GM21825 (cell line): Measurements from ENCODE around the gene COQ4.
A peak's percentile ranks its signal among the peaks of the same experiment; 100 is the strongest.
"Not testable (repeated sequence)": the region's sequence is repeated elsewhere in the genome, so short reads cannot be mapped to it uniquely, and the experiment has no call there.

Experiments used
- ATAC-seq: cut with Tn5 transposase; IDR thresholded peaks from one replicate; pipeline ENCODE4 v1.9.1; 2021; ENCODE audit warnings: mild to moderate bottlenecking, moderate library complexity; ENCODE audit not compliant: unreplicated experiment

The COQ4 gene

DNA sequence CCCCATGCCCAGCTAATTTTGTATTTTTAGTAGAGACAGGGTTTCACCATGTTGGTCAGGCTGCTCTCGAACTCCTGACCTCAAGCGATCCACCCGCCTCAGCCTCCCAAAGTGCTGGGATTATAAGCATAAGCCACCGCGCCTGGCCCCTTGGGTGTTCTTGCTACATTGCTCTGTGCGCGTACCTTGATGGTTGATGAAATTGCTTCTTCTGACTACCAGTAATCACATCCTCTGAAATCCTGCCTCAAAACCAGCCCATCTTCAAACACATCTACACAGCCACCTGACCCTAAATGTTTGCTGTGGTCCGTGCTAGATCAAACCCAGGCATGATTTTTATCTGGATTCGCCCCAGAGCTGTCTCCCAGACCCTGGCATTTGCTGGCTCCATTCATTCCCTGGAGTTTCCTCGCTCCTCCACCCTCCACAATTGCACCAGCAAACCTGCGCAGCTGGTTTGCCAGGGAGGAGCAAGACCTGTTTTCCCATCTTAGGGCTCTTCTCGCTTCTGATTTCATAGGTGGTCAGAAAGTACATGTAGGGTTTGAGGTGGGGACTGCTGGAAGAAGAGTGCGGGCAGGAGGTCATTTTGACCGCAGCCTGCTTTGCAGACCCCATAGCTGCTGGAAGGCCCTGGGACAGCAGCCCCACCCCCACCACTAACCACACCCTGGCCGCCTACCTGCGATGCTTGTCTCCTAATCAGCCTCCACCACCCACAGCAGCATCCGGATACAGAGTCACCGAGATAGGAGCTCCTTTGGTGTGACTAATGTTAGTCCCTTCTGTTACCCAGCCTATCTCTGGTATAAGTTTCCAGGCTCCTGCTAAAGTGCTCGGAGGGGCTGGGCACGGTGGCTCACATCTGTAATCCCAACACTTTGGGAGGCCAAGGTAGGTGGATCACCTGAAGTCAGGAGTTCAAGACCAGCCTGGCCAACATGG lies 23.8 kb upstream of the COQ4 start:
- ATAC-seq, result no peak

DNA sequence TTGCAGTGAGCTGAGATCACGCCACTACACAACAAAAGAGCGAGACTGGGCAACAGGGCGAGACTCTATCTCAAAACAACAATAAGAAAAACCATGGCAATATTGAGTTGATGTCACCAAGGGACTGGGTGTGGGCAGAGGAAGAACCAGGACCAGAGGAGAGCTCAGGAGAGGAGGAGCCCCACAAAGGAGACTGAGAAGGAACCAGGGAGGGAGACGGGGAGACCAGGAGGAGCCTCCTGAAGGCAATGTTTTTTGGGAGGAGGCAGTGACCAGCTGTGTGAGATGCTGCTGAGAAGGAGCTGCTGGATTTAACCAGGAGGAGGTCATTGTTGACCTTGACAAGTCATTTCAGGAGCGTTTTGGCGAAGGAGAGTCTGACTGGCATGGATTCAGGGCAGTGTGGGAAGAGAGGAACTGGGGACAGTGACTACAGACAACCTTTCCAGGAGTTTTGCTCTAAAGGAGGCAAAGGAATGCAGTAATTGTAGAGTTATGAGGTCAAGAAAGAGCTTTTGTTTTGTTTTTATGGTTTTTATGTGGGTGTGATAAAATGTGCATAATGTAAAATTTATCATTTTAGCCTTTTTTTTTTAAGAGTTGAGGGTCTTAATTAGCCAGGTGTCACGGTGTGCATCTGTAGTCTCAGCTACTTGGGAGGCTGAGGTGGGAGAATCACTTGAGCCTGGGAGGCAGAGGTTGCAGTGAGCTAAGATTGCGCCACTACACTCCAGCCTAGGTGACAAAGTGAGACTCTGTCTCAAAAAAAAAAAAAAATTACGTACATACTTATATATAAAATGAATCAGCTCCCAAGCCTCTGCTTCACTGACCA lies 18.3 kb upstream of the COQ4 start:
- no peak for ATAC-seq

DNA sequence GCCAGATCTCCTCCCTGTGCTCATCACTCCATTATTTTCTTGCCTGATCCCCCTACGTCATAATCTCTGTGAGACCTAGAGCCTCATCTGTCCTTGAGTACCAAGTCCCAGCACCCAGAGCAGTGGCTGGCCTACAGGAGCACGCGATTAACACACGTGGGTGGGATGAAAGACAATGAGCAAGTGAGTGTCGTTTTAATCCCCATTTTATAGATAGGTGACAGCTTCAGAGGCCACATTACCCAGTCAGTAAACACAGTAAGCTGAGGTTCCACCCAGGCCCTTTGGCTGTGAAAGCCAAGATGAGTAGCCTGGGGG lies 17.7 kb upstream of the COQ4 start:
- no peak for ATAC-seq

DNA sequence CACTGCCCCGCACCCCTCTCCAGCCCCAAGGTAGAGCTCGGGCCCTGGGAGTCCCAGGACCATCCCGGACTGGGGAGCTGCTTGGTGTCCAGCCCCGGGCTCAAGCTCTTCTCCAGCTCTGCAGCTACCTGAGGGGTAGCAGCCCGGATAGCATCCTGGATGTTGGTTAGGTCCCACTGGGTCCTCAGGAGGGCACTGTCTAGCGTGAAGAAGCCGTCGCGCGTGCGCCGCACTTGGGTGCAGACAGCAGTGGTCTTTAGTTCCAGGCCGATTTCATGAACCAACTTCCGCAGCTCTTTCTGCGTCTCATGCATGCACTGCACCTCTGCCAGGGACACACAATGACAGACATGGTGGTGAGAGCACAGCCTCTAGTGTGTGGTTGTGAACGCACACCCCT lies 13.1 kb upstream of the COQ4 start:
- ATAC-seq, result no peak

DNA sequence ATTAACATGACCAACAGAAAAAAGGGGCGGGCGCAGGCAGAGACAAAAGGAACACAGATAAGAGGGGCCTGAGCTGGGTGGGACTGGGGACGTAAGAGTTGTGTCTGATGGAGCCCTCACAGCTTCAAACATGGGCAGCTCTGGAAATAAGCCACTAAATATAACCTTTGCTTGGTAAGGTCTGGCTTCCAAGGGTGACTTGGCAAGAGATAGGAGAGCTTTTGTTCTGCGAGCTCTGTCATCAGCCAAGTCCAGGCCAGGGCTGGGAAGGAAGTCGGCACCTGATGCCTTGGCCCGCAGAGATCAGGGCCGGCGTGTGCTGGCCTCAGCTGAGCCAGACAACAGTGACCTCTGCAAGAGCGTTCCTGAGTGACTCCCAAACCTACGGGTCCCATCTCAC lies 12.2 kb upstream of the COQ4 start:
- ATAC-seq, result no peak

DNA sequence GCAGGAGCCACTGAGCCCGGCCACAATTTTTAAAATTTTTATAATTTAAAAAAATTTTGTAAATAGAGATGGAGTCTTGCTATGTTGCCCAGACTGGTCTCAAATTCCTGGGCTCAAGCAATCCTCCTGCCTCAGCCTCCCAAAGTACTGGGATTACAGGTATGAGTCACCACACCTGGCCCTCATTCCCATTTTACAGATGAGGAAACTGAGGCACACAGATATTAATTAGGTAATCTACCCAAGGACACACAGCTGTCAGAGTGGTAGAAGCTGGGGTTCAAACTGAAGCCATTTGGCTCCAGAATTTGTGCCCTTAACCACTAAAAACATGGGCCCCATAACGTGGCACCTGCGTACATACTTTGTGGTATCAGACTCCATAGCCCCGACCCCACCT lies 7.9 kb upstream of the COQ4 start:
- ATAC-seq, result no peak

DNA sequence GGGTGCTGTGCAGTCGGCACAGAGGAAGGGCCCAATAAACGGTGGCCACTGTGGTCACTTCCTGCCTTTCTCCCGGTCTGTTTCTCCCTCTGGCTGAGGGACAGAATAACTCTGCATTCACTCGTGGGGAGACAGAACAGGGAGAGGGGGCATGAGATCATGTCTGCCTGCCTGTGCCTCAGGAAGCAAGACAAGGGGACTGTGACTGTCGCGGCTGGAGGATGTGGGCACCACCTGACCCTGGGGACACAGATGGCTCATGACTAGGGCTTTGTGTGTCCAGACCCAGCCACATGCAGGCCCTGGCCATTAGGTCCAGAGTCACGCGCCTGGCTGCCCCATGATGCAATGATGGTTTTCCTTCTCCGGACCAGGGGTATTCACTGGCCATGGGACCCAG lies 6.2 kb upstream of the COQ4 start:
- ATAC-seq, result no peak

DNA sequence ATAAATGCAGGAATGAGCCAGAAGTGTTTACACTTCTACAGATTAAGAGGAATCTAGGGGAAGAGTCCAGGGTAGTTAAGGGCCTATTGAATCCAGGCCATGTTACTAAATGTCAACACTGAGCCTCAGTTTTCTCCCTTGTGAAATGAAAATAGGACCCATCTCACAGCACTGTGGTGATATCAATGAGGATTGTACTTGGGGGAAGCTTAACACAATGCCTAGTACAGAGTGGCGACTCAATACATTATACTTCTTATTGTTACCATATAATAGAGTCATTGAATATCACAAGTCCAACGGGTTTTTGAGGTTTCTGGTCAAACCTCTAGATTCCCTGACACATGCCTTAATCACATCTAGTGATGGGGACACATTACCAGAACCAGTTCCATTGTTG lies 5.0 kb upstream of the COQ4 start:
- ATAC-seq, result no peak

DNA sequence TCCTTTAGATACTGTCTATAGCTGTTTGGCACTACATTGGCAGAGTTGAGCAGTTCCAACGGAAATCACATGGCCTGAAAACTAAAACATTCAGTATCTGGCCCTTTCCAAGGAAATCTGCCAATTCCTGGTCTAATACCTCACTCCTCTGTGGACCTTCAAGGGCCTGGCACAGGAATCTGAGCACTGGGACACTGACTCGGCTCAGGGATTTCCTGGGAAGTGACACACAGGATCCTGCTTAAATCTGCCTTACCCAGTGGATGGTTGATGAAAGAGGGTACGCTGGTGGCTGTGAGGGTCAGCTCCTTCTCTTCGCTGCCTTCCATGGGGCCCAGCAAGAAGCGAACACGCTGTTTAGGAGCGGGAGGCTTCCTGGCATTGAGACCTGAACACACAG lies 1.3 kb upstream of the COQ4 start:
- ATAC-seq, result no peak

DNA sequence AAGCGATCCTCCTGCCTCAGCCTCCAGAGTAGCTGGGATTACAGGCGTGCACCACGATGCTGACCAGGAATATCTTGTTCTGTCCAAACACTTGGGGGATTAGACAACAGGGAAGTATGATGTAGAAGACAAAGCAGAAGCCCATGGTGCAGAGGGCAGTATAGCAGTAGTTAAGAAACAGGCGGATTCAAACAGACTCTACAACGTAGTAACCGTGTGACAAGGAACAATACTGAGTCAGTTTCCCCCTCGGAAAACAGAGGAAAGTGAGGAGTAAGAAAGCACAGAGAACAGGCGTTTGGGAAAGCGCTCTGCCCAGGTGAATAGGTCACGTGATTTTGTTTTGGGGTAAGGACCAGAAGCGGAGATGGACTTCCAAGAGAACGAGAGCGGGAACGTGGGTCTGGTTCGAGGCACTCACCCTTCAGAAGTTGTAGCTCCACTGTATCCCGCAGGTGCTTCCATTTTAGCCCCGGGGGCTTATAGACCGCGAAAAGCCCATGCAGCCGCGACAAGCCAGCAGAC lies 698 bp upstream of the COQ4 start:
- ATAC-seq, result peak; percentile 19

DNA sequence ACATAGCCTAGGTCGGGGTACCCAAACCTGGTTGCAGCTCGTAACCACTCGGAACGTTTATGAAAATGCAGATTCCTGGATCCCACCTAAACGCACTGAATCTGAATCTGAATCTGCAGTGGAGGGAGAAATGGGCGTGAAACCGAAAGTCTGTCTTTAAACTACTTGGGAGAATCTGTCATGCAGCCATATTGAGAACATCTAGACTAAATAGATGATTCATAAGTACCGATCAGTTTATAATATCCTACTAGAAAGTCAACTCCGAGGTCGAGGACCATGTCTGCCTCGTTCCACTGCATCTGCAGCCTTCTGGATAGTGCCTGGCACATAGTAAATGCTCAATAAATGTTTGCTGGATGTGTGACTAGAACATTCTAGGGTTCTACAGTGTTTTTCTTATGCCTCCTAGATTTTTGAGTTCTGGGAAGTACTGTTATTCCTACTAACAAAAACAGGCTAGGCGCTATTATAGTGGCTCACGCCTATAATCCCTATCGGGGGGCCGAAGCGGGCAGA lies 632 bp downstream of the COQ4 start:
- peak; percentile 5 for ATAC-seq

DNA sequence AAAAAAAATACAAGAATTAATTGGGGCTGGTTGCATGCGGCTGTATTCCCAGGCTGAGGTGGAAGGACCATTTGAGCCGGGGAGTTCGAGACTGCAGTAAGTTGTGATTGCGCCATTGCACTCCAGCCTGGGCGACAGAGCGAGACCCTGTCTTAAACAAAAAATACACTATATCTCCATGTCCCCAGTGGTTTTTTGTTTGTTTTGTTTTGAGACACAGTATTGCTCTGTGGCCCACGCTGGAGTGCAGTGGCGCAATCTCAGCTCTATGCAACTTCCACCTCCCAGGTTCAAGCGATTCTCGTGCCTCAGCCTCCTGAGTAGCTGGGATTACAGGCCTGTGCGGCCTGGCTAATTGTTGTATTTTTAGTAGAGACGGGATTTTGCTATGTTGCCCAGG lies 1.2 kb downstream of the COQ4 start:
- no peak for ATAC-seq

DNA sequence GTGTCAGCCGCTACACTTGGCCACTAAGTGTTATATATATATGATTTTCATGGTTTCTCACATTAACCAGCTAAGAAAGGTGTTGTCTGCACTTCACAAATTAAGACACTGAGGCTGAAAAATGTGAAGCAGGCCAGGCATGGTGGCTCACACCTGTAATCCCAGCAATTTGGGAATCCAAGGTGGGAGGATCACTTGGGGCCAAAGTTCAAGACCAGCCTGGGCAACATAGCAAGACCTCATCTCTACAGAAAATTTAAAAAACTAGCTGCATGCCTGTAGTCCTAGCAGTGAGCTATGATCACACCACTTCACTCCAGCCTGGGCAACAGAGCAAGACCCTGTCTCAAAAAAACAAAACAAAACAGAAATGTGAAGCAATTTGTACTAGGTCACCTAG lies 1.8 kb downstream of the COQ4 start:
- ATAC-seq, result no peak

DNA sequence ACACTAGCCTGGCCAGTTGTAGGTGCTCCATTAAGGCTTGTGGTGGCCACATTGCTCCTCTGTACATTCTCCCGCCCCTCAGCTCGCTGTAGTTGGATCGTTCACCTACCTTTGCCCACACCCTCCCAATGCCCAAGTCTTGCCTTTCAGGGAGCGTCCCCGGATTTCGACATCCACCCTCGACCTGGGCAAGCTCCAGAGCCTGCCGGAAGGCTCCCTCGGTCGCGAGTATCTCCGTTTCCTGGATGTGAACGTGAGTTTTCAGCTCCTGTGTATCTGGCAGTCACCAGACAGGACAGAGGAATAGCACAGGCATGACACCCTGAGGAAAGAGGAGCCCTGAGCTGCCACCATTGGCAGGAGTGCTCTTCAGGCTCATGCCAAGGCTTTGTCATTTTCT lies 3.0 kb downstream of the COQ4 start:
- ATAC-seq, result no peak

DNA sequence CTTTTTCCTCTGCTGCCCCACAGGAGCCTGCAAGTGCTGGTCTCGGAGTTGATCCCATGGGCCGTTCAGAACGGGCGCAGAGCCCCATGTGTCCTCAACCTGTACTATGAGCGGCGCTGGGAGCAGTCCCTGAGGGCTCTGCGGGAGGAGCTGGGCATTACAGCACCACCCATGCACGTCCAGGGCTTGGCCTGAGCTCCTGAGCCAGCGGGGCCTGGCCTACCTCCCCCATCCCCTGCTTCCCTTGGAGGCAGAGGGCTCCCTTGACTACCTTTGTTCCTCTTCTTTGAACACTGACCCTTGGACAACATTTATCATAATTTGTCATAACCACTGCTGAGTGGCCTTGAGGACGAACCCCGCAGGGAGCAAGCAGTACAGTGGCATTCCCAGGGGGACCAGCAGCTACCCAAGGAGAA lies 10.8 kb downstream of the COQ4 start:
- ATAC-seq, result no peak

DNA sequence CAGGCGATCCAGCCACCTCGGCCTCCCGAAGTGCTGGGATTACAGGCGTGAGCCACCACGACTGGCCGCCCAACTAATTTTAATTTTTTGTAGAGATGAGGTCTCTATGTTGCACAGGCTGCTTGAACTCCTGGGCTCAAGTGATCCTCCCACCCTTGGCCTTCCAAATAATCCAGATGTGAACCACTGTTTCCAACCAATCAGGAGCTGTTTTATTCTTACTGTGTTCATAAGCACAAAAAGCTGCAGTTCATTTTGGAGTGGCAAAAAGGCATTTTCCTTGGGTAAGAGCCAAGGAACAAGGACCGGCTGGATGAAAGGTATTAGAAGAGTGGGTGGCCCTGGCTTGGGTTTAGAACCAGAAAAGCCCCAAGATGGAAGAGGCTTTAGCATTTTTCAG lies 12.5 kb downstream of the COQ4 start:
- no peak for ATAC-seq

DNA sequence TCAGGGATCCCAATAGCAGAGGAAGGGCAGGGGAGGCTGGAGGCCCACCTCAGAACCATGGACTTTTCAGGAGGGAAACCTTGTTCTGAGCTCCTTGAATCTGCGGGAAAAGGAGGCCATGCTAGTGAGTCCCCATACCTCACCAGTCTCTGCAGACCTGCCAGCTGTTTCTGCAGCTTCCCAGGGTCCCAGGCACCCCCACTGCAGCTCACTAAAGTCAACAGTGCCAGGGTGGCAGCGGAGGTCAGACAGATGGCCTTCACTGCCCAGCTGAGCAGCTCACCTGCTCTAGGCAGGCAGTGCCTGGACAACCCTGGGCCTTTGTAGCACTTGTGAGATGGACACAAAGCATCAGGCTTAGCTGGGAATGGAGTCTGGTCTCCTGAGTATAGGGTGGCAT lies 13.3 kb downstream of the COQ4 start:
- no peak for ATAC-seq

DNA sequence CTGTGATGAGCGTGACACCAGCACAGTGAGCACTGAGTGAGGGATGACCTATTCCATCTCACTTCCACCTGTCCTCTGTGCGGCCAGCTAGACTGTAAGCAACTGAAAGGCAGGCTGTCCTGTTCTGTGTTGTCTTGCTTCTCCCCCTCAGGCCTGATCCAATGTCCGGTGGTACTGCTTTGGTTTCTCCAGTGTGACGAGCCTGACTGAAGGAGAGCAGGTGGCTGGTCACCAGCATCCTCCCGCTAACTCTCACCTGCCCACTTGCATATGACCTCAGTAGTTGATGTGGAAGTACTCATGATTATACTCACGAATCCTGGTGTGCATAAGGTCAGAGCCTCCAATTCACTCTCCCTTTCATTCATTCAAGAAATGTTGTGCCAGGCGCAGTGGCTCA lies 15.3 kb downstream of the COQ4 start:
- no peak for ATAC-seq

DNA sequence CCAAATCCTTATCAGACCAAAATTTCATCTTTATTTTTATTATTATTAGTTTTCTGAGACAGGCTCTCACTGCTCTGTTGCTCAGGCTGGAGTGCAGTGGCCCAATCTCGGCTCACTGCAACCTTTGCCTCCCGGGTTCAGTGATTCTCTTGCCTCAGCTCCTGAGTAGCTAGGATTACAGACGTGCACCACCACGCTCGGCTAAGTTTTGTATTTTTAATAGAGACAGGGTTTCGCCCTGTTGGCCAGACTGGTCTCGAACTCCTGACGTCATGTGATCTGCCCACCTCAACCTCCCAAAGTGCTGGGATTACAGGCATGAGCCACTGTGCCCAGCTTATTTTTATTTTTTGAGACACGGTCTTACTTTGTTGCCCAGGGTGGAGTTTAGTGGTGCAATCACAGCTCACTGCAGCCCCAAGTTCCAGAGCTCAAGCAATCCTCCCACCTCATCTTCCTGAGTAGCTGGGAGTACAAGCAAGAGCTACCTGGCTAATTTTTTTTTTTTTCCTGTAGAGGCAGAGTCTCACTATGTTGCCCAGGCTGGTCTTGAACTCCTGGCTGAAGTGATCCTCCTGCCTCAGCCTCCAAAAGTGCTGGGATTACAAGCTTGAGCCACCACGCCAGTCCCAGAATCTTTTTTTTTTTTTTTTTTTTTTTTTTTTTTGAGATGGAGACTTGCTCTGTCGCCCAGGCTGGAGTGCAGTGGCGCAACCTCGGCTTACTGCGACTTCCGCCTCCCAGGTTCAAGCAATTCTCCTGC lies 16.4 kb downstream of the COQ4 start:
- not testable (repeated sequence) for ATAC-seq

DNA sequence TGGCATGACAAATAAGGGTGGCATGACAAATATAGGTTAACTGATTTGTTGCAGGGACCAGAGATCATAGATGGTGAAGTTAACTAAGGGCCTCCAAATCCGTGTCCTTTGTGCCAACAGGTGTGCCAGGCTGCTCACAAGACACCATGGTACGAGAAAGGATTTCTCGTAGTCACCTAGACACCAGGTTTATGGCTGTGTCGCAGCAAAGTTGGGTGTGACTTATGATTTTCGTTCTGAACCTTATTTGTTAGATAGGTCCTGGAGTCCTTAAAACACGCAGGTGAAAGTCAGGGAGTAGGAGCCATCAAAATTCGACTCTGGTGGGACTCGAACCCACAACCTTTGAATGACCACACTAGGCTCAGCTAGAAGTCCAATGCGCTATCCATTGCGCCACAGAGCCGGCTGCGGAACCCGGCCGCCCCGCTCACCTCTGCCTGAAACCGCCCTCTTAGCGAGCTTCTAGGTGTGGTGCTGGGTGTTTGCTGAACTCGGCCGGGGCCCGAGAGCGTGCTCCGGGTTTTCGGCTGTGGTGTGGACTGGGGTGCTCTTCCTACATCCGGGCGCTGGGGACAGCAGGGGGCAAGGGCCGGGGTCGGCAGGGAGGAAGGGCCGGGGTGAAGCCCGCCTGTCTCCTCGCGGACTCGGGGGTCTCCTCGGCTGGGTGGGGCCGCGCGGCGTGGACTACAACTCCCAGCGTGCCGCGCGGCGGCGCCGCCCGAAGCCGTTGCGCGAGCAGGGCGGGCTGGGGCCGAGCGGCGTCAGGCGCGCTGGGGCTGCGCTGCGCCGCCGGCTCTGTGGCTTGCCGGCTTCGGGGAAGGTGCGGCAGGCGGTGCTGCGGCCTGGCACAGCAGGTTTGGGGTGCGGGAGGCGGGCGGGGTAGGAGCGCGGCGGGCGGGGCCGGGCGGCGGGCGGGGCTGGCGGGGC lies 17.4 kb downstream of the COQ4 start, which contains the start of gene SLC27A4:
SLC27A4 (plus strand) TSS at position 767 of the 930 bp plus-strand sequence. CDS start 2,606 bp downstream, outside the sequence.
- ATAC-seq, result peak; percentile 77
